Epidermal melanocyte (primary cell): ENCODE data around the gene TIE1.

Source experiments
- DNase-seq: peaks from one replicate; pipeline ENCODE4 v3.0.0; 2011; ENCODE audit warnings: low spot score; ENCODE audit not compliant: insufficient read length

The TIE1 gene

DNA sequence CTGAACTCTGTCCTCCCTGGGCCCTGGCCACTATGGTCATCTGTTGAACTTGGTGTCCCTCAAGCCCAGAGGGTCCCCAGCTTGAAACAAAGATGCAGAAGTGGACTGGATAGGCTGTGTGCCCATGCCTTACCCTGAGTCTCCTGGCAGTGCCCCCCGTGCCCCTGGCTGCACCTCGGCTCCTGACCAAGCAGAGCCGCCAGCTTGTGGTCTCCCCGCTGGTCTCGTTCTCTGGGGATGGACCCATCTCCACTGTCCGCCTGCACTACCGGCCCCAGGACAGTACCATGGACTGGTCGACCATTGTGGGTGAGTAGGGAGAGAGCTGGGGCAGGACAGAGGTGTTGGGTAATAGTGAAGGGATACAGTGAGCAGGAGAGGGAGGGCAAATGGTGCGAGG lies 10.7 kb downstream of the TIE1 start:
- no peak for DNase-seq

DNA sequence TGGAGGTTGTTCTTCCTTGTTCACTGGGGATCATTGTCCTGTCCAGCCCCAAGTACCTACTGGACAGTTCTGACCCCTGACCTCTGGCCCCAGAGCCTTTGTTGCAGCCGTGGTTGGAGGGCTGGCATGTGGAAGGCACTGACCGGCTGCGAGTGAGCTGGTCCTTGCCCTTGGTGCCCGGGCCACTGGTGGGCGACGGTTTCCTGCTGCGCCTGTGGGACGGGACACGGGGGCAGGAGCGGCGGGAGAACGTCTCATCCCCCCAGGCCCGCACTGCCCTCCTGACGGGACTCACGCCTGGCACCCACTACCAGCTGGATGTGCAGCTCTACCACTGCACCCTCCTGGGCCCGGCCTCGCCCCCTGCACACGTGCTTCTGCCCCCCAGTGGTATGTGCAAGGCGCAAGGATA lies 11.4 kb downstream of the TIE1 start:
- no peak for DNase-seq

DNA sequence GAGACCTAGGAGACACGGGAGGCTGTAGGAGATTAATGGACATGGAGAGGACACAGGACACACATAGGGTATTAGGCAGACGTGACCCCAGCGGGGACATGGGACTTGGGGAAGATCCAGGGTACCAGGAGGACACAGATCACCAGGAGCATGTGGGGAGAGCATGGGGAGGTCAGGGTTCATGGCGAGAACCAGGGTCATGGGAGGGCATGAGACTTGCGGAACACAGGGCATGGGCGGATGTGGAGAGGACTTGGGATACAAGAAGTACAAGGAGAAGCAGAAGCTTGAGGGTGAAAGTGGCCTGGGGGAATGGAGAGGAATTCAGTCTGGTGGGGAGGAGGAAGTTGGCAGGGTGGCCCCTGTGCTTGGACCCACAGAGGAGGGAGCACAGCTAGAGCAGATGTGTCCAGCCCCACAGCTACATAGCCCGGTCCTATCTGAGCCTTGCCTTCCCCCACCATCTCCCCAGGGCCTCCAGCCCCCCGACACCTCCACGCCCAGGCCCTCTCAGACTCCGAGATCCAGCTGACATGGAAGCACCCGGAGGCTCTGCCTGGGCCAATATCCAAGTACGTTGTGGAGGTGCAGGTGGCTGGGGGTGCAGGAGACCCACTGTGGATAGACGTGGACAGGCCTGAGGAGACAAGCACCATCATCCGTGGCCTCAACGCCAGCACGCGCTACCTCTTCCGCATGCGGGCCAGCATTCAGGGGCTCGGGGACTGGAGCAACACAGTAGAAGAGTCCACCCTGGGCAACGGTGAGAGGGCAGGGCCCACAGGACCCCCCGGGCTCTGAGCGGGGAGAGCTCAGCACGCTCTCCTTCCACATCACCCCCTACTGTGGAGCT lies 12.1 kb downstream of the TIE1 start:
- DNase-seq: no peak

DNA sequence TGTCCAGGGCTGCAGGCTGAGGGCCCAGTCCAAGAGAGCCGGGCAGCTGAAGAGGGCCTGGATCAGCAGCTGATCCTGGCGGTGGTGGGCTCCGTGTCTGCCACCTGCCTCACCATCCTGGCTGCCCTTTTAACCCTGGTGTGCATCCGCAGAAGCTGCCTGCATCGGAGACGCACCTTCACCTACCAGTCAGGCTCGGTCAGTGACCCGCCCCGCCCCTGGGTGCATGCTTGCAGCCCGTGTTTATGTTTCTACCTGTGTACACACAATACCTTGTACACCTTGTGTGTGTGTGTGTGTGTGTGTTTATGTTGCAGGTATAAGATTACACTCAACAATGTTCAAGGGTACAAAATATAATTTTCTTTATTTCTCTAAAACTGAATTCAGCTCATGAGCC lies 13.0 kb downstream of the TIE1 start:
- no peak for DNase-seq

- no peak for DNase-seq
These were observed 13.5 kb downstream of the TIE1 start for GRCh38 chr1:43314233-43314632.

DNA sequence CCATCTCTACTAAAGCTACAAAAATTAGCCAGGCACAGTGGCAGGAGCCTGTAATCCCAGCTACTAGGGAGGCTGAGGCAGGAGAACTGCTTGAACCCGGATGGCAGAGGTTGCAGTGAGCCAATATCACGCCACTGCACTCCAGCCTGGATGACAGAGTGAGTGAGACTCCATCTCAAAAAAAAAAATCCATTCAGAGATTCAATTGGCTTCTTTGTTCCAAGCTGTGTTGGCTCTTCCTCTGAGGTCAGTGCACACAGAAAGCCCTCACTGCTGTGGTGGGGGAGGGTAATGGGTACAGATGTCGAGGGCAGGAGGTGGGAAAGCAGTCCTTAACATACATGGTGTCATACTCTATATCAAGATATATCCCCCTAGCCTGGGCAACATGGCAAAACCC lies 14.7 kb downstream of the TIE1 start:
- no peak for DNase-seq

GRCh38 chr1:43315963-43316737 lies 15.4 kb downstream of the TIE1 start:
- no peak for DNase-seq

DNA sequence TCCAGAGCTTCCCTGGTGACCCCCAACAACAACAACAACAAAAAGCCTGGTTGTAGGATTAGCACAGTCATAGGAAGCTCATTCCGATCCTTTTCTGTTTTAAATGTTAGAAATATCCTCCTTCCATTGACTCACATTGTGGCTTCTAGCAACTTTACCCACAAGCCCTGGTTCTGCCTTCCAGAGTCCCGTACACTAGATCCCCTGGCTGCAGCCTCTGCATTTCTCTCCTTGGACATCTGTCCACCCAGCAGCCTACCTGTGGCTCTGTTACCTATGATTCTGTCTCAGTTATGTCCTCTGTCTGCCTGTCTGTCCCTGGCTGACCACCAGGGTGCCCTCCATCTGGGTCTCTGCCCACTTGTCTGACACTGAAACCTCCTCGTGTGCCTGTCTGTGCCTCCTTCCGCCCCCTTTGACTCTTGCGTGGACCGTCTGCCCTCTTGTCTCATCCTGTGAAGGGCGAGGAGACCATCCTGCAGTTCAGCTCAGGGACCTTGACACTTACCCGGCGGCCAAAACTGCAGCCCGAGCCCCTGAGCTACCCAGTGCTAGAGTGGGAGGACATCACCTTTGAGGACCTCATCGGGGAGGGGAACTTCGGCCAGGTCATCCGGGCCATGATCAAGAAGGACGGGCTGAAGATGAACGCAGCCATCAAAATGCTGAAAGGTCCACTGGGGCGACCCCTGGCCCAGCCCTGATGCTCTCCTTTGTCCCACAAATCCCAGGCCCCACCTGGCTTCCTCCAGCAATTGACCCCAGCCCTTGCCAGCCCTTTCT lies 16.1 kb downstream of the TIE1 start:
- DNase-seq: no peak

- no peak for DNase-seq
These were observed 17.2 kb downstream of the TIE1 start for GRCh38 chr1:43317817-43318471.

GRCh38 chr1:43318831-43319230 lies 18.0 kb downstream of the TIE1 start:
- no peak for DNase-seq

- DNase-seq: no peak
These were observed 18.5 kb downstream of the TIE1 start for GRCh38 chr1:43319288-43319687.

DNA sequence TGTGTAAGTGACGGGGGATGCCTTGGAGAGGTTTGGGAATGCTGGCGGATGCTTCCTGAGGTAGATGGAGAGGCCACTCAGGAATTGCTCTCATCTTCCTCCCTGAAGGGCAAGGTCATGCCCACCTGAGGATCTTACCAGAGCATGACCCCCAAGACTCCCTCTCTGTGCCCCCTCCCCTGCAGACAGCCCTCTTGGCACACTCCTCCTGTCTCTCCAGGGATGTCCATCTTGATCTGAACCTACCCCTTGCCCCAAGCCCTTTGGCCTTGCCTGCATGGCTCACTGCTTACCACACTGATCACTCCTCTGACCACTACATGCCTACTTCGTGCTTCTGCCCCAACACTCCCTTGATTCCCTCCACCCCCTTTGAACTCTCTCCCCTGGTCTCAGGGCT lies 19.0 kb downstream of the TIE1 start:
- DNase-seq: no peak

- no peak for DNase-seq
These were observed 20.6 kb downstream of the TIE1 start for GRCh38 chr1:43321331-43321891.

GRCh38 chr1:43322506-43322905 lies 21.7 kb downstream of the TIE1 start:
- DNase-seq: no peak

GRCh38 chr1:43324810-43325209 lies 24.0 kb downstream of the TIE1 start:
- DNase-seq: no peak

DNA sequence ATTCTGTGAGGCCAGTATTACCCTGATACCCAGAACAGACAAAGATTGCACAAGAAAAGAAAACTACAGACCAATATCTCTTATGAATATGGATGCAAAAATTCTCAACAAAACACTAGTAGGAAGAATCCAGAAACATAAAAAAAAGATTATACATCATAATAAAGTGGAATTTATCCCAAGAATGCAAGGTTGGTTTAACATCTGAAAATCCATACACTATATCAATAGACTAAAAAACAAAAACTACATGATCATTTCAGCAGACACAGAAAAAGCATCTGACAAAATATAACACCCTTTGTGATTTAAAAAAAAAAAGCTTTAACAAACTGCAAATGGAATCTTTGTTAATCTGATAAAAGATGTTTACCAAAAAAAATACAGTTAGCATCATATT lies 24.6 kb downstream of the TIE1 start:
- no peak for DNase-seq

DNA sequence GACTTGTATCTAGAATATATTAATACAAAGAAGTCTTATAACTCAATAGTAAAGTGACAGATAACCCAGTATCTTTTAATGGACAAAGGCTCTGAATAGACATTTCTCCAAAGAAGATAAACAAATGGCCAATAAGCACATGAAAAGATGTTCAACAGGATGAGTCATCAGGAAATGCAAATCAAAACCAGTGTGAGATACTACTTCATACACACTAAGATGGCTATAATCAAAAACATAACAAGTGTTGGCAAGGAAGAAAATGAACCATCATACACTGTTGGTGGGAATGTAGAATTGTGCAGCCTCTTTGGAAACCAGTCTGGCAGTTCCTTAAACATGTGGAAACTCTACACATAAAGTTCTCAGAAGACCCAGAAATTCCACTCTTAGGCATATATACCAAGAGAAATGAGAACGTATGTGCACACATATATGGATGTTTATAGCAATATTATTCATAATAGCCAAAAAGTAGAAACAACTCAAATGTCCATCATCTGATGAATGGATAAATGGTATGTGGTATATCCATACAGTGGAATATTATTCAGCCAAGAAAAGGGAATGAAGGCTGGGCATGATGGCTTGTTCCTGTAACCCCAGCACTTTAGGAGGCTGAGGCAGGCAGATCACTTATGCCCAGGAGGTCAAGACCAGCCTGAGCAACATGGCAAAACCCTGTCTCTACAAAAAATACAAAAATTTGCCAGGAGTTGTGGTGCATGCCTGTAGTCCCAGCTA lies 26.9 kb downstream of the TIE1 start:
- no peak for DNase-seq

DNA sequence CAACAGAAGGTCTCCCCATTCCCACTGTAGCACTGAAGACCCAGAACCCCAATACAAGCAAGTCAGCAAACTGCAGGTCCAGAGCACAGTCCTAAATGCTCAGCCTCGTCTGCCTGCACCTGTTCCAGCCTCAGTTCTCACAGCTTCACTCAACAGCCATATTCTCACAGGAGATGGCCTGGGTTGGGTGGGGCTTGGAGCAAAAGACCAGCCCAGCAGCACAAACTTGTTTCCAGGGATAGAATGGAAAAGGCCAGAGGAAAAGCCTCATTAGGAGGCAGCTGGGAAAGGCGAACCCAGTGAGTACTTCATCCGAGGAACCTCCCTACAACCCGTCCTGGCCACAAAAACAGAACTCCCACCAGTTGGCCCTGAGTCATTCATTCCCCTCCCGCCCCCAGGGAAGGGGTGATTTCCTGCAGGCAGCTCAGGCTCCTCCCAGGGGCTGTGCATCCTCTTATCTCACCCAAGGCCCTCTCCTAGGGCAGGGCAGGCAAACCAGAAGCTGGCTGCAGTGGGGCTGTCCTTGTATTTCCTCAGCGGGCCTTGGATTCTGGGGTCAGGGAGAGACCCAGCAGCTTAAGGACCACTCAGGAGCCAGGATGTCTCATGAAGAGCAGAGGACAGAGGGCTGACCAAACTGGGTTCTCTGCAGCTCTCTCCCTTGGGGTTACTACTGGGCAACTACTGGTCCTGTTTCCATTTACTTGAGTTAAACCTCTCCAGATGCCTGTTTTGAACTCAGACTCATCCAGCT lies 29.4 kb downstream of the TIE1 start:
- no peak for DNase-seq

DNA sequence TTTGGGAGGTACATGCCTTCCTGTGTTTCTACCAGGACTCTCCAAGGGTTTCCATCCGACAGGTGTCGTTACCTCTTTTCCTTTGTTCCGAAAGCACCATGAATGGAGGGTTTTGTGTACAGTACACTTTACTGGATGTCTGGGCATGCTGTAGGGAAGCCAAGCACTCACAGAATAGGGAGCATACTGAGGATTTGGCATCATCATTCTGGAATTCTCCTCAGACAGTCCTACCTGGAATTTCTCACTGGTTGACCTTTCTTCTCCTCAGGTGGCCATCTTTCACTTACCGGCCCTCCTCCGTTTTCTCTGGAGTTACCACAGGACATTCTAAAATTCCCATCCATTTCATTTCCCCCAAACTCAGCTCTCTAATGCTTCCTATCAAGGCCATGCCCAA lies 30.9 kb downstream of the TIE1 start:
- no peak for DNase-seq
